Activated CD8-positive, alpha-beta memory T cell treated with anti-CD3 and anti-CD28 coated beads for 4 hours (primary cell): ENCODE results near the gene ANKMY1.
A peak's percentile ranks its signal among the peaks of the same experiment; 100 is the strongest.
"Not testable (repeated sequence)": the region's sequence is repeated elsewhere in the genome, so short reads cannot be mapped to it uniquely, and the experiment has no call there.

Experiments
- DNase-seq, 2 donors: peaks; one replicate each; pipeline ENCODE4 v3.0.0-alpha.2; 2020; ENCODE audit warnings: low read depth in 2 of 2

ANKMY1 gene

DNA sequence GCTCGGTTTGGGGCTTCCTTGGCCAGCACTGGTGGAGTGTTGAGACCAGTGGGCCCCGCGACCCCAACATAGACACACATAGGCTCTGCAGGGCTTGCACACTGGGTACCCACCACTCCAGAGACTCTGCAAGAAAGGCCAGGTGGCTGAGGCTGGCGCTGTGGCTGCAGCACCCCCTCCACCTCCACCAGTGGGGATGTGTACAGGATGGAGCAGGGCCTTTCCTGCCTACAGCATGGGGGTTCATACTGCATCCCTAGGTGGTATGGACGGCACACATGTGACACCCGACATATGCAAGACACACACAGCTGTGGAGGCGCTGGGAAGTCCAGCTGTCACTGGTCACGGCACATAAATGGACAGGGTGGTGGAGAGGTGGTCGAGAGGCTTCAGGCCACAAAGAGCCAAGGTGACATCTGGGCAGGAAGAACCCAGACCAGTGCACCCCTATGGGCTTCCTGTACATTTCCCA, 11.8 kb upstream of the ANKMY1 start:
- no peak for DNase-seq

- no peak for DNase-seq
Observed at GRCh38 chr2:240568678-240569522, 11.1 kb upstream of the ANKMY1 start.

- DNase-seq, result no peak
Observed at GRCh38 chr2:240567872-240568677, 10.3 kb upstream of the ANKMY1 start, which contains the start of gene RNPEPL1. RNPEPL1 (plus strand) TSS chr2:240568484; CDS start chr2:240568587, 103 bp downstream.

- DNase-seq, result no peak
Observed at GRCh38 chr2:240567137-240567871, 9.5 kb upstream of the ANKMY1 start.

DNA sequence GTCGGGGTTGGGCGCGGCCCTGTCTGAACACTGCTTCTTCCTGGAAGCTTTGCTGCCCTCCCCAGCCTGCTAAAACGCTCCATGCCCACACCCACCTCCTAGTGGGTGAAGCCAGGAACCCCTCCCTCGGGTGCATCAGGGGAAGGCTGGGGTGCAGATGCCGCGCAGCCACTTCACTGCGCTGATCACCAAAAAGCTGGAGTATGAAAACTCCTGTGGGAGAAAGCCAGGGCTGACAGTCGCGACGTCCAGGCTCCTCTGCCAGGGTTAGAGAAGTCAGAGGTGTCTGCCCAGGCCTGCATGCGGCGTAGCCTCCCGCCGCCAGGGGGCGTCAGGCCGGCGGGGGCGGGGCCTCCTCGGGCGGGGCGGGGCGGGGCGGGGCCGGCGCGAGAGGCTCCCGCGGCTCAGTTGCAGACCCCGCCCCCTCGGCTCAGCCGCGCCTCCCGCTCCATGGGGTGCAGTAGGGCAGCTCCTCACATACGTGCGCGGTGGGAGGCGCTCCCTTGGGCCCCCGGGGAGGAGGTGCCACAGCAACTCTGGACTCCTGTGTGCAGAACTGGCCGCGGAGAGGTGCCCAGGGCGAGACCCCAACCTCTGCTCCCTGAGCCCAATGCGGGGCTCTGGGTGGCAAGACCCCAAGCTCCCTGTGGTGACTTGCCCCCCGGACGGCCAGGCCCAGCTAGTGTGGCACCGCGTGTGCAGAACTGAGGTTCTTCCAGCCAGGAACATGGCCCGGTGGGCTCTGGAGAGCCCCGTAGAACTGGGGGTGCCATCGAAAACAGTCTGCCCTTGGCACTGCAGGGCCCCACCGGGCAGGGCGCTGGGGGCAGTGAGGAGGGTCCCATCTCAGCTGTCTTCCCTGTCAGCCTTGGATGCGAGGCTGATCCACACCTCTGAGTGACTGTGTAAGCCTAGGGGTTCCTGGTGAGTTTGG, 8.7 kb upstream of the ANKMY1 start:
- DNase-seq, result peak; percentile 86 to 89

DNA sequence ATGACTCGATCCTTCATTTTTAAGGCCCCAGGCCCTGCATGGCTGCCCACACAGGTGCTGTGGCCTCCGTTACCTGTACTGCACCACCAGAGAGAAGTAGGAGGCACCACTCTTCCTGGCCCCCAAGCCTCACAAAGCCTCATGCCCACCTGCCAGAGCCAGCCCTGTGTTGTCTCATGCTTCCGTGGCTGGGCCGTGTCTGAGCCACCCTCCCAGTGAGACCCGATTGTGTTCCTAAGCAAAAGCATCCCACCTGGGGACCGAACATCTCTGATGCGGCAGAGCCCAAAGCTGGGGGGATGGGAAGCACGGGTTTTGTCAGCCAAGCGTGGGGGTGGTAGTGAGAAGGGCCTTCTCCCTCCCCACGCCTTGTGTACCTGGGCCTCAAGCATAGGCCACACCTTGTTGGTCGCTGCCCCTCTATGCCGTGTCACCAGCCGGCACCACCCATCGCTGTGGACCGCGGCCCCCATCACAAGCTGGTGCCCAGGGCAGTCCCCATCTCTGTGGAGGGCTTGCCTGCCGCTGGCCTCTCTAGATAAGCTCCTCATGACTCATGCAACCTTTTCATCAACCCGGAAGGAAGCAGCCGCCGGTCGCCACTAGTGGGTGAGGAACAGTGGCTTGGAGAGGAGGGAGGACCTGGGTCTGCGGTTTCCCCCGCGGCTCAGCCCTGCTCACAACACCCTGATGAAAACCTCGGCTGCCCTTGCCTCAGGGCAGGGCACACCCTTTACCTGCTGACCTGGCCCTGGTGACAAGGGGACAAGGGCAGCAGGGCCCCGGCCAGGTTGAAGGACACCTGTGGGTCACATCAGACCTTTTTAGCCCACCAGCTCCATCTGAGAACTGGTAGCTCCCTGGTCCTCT, 7.8 kb upstream of the ANKMY1 start:
- DNase-seq, result peak; percentile 79 to 86

DNA sequence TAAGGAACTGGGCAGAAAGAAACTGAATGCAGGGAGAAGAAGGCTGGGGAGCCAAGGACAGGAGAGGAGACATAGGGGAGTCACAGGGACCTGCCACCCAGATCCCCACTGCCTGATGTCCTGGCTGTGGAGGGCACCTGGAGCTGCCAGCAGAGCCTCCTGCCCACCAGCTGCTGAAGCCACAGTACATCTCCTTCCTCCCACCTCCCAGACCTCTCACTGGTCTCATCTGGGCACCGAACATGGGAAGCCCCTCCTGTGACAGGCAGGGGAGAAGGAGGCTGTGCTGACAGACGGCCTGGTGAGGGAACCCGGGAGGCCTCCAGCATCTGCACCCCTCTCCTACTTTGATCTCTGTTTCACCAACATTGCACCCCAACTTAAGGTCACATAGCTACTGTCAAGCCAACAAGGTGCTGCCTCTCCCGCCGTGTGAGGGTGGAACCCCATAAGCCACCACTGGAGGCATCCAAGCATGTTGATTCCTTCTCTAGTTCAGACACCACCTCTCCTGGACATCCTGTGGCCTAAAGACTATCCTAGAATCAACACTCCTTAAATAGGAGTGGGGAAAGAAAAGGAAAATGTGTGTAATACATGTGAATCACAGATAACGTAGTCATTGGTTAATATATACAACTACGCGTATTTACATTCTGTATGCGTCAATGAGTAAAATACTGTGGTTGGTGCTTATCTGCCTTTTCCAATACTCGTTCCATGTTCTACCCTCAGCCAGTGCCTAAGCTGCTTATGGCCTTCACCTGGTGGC, 7.0 kb upstream of the ANKMY1 start:
- no peak for DNase-seq

DNA sequence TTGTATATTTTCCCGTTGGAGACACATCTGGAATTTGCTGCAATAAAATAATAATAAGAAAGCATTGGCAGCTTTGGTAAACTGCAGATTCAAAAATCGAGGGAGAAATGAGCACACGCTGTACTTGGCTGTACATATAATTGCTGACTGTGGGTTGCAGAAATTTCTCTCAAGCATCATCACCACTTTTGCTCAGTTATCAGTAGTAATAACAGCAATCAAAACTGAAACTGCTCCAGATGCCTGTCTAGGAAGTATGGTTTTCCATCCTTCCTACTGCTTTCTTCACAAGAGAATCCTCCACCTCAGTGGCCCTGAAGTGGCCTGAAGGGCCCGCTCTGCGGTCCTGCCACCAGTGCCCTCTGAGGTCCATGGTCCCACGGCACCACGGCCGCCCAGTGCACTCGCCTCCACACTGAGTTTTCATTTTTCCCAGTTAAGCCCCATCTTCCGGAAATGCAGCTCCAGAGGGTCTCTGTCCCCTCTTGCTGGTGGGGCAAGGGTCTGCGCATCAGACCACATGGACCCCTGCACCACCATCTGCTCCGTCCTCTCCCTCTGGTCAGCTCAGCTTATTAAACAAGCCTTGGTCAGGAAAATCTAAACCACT, 6.3 kb upstream of the ANKMY1 start:
- DNase-seq, result no peak

- not testable (repeated sequence) for DNase-seq
Observed at GRCh38 chr2:240563231-240563630, 5.4 kb upstream of the ANKMY1 start.

DNA sequence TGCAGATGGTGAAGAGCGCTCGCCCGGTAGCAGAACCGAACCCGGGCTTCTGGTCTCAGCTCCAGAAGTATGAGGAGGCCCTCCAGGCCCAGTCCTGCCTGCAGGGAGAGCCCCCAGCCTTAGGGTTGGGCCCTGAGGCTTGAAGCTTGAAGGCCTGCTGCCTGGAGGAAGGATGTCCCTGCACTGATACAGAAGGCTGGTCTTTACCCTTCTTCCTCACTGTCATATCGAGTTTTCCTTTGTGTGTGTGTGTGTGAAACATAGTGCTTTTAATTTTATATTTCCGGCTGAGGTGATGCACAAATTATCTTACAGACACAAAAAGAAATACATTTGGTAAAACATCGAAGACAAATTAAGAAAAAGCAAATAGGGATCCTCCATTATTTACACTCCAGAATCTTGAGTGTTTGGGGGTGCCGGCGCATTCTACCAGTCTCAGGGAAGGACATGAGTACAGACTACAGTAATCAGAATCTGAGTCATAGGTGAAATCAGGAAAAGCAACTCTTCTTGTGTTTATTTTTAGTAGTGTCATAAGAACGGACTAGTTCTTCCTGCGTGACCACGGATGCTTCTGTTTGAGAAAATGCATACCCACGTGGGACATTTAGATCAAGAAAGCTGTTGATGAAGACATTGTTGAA, 3.7 kb upstream of the ANKMY1 start:
- DNase-seq, result no peak

GRCh38 chr2:240560480-240561324, 2.9 kb upstream of the ANKMY1 start:
- DNase-seq, result peak; percentile 99

- peak; percentile 78 to 82 for DNase-seq
Observed at GRCh38 chr2:240560084-240560479, 2.3 kb upstream of the ANKMY1 start, which contains the start of gene DUSP28. DUSP28 (plus strand) TSS chr2:240560357; CDS start chr2:240560685, 328 bp downstream.

GRCh38 chr2:240559286-240559685, 1.5 kb upstream of the ANKMY1 start:
- DNase-seq, result no peak

GRCh38 chr2:240558236-240558761, 511 bp upstream of the ANKMY1 start:
- no peak for DNase-seq

DNA sequence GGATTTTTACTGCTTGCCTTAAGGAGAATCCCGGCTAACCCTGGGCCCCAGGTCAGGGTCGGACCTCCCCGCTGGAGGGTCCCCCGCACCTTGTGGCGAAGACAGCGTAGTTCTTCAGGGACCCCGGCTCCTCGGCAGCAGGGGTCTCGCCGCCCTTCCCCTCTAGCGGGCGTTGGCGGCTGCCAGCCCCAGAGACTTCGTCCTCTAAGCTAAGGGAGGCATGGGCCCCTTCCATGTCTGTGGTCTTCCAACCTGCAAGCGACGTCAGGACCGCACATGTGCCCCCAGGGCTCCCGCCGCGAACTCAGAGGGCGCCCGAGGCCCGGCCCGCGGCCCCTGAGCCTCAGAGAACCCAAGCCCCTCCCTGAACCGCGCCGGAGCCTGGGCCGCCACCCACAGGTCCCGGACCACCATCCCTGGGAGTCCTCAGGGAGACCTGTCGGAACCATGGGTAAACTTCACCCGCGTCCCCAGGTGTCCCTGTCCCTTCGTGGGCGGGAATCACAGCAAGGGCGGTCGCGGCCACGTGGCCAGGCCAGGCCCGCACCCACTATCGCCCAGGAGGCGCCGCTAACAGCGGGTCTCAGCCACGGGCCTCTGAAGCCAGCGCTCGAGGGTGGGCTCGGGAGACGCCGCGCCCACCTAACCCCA, 562 bp downstream of the ANKMY1 start:
- no peak for DNase-seq

- DNase-seq, result no peak
Observed at GRCh38 chr2:240556553-240557100, 1.2 kb downstream of the ANKMY1 start.
